WTC11 (cell line): ENCODE results near the gene ALG14. TPM values are rescaled to one million over a fixed set of nuclear protein-coding genes. Genes with fewer than 3 reads are reported as not detected.

ENCODE experiments used
- ATAC-seq: fragments of 200-7000 bp; cut with Tn5 transposase; 2 replicates; pipeline ENCODE4 v1.10.0; 2021; ENCODE audit warnings: mild to moderate bottlenecking, moderate library complexity
- CTCF ChIA-PET: fragments of 300-600 bp; sonication (Branson Sonifier 250); formaldehyde crosslinking; loops from one replicate; lab custom pipeline; 2021; ENCODE audit warnings: antibody characterized with exemption; lab: Charles Lee
- POLR2A ChIA-PET: fragments of 350-600 bp; sonication (Branson Sonifier 250); formaldehyde crosslinking; loops from one replicate; lab custom pipeline; 2021; ENCODE audit warnings: antibody characterized with exemption; lab: Charles Lee
- DNase-seq: peaks from one replicate; pipeline ENCODE4 v3.0.0; 2021; ENCODE audit warnings: low spot score
- H3K27ac Mint-ChIP-seq: 2 replicates; pipeline ENCODE4 v1.8.0; 2021; ENCODE audit warnings: mixed read lengths
- H3K27me3 Mint-ChIP-seq: 2 replicates; pipeline ENCODE4 v1.8.0; 2021; ENCODE audit warnings: low read depth, mild to moderate bottlenecking, moderate library complexity, mixed read lengths
- H3K36me3 Mint-ChIP-seq: 2 replicates; pipeline ENCODE4 v1.8.0; 2021; ENCODE audit warnings: mixed read lengths
- H3K4me1 Mint-ChIP-seq: 2 replicates; pipeline ENCODE4 v1.8.0; 2022; ENCODE audit warnings: mixed read lengths
- H3K4me3 Mint-ChIP-seq: 2 replicates; pipeline ENCODE4 v1.8.0; 2021; ENCODE audit warnings: mild to moderate bottlenecking, moderate library complexity, mixed read lengths
- H3K9me3 Mint-ChIP-seq: 2 replicates; pipeline ENCODE4 v1.8.0; 2021; ENCODE audit warnings: mixed read lengths
- AFF4 ChIP-seq: sonication (generic); formaldehyde crosslinking; IDR thresholded peaks from 2 replicates; pipeline ENCODE4 v1.8.1; 2023; ENCODE audit warnings: mild to moderate bottlenecking, missing genetic modification reagents, borderline replicate concordance
- ATF1 ChIP-seq: sonication (generic); formaldehyde crosslinking; IDR thresholded peaks from 2 replicates; pipeline ENCODE4 v1.8.1; 2023; ENCODE audit warnings: mild to moderate bottlenecking, moderate library complexity, missing genetic modification reagents
- ATF2 ChIP-seq: sonication (generic); formaldehyde crosslinking; IDR thresholded peaks from 2 replicates; pipeline ENCODE4 v1.8.1; 2022; ENCODE audit warnings: low read depth, missing genetic modification reagents, borderline replicate concordance
- CBFB ChIP-seq: sonication (generic); formaldehyde crosslinking; IDR thresholded peaks from 2 replicates; pipeline ENCODE4 v1.8.1; 2022; ENCODE audit warnings: mild to moderate bottlenecking, low read depth, missing genetic modification reagents
- CDX4 ChIP-seq: fragments of 250-450 bp; sonication (Bioruptor Pico); IDR thresholded peaks from 2 replicates; pipeline ENCODE4 v1.9.0; 2021; ENCODE audit warnings: moderate library complexity, mild to moderate bottlenecking, inconsistent platforms, borderline replicate concordance
- CREB1 ChIP-seq: sonication (generic); formaldehyde crosslinking; IDR thresholded peaks from 2 replicates; pipeline ENCODE4 v1.8.0; 2023; ENCODE audit warnings: mild to moderate bottlenecking, missing genetic modification reagents
- EMX1 ChIP-seq: fragments of 250-450 bp; sonication (Bioruptor Pico); IDR thresholded peaks from 2 replicates; pipeline ENCODE4 v1.8.0; 2021; ENCODE audit warnings: mild to moderate bottlenecking
- ERG ChIP-seq: fragments of 250-450 bp; sonication (Bioruptor Pico); IDR thresholded peaks from 2 replicates; pipeline ENCODE4 v1.8.0; 2021; ENCODE audit warnings: mild to moderate bottlenecking
- ETV6 ChIP-seq: sonication (generic); formaldehyde crosslinking; IDR thresholded peaks from 2 replicates; pipeline ENCODE4 v1.8.1; 2022; ENCODE audit warnings: mild to moderate bottlenecking, missing genetic modification reagents
- FOXK1 ChIP-seq: sonication (generic); formaldehyde crosslinking; IDR thresholded peaks from 2 replicates; pipeline ENCODE4 v1.8.0; 2022; ENCODE audit warnings: mild to moderate bottlenecking, moderate library complexity, missing genetic modification reagents
- GTF2I ChIP-seq: fragments of 250-450 bp; sonication (Bioruptor Pico); conservative IDR thresholded peaks from 2 replicates; pipeline ENCODE4 v1.4.0; 2021; ENCODE audit warnings: mild to moderate bottlenecking
- JUN ChIP-seq: sonication (generic); formaldehyde crosslinking; IDR thresholded peaks from 2 replicates; pipeline ENCODE4 v1.8.0; 2023; ENCODE audit warnings: mild to moderate bottlenecking, missing genetic modification reagents
- MLX ChIP-seq: sonication (generic); formaldehyde crosslinking; IDR thresholded peaks from 2 replicates; pipeline ENCODE4 v1.8.1; 2023; ENCODE audit warnings: mild to moderate bottlenecking, missing genetic modification reagents, moderate library complexity
- MXD4 ChIP-seq: fragments of 250-450 bp; sonication (Bioruptor Pico); IDR thresholded peaks from 2 replicates; pipeline ENCODE4 v1.8.0; 2021; ENCODE audit warnings: mild to moderate bottlenecking, moderate library complexity, borderline replicate concordance
- MYBL2 ChIP-seq: sonication (generic); formaldehyde crosslinking; IDR thresholded peaks from 2 replicates; pipeline ENCODE4 v1.8.1; 2023; ENCODE audit warnings: mild to moderate bottlenecking, moderate library complexity, missing genetic modification reagents
- NFATC4 ChIP-seq: fragments of 250-450 bp; sonication (Bioruptor Pico); IDR thresholded peaks from 2 replicates; pipeline ENCODE4 v1.9.0; 2021; ENCODE audit warnings: mild to moderate bottlenecking
- SP1 ChIP-seq: sonication (generic); formaldehyde crosslinking; conservative IDR thresholded peaks from 2 replicates; pipeline ENCODE4 v1.8.1; 2022; ENCODE audit warnings: missing genetic modification reagents
- STAT6 ChIP-seq: sonication (generic); formaldehyde crosslinking; conservative IDR thresholded peaks from 2 replicates; pipeline ENCODE4 v1.8.1; 2023; ENCODE audit warnings: mild to moderate bottlenecking, low read depth, missing genetic modification reagents, moderate library complexity
- TCF7 ChIP-seq: sonication (generic); formaldehyde crosslinking; IDR thresholded peaks from 2 replicates; pipeline ENCODE4 v1.8.0; 2022; ENCODE audit warnings: mild to moderate bottlenecking, low read depth, missing genetic modification reagents, moderate library complexity
- ZNF317 ChIP-seq: sonication (generic); formaldehyde crosslinking; IDR thresholded peaks from 2 replicates; pipeline ENCODE4 v1.8.1; 2023; ENCODE audit warnings: low read depth, mild to moderate bottlenecking, moderate library complexity, missing genetic modification reagents, borderline replicate concordance
- ZNF671 ChIP-seq: fragments of 250-450 bp; sonication (Bioruptor Pico); IDR thresholded peaks from 2 replicates; pipeline ENCODE4 v1.8.0; 2021; ENCODE audit warnings: mild to moderate bottlenecking
- total RNA-seq: library from RNA; stranded (reverse); gene quantifications from 3 replicates; pipeline ENCODE4 v1.2.3, GENCODE V29; 2021

The ALG14 gene
- total RNA-seq, 1 experiment from 2014 or later: 2.3 TPM

- TF ChIP-seq FOXK1 (CRISPR knock-in tag) (no peak), ATF2 (CRISPR knock-in tag) (no peak), AFF4 (CRISPR knock-in tag) (no peak), STAT6 (CRISPR knock-in tag) (no peak), CREB1 (CRISPR knock-in tag) (no peak), ATF1 (CRISPR knock-in tag) (no peak), TCF7 (CRISPR knock-in tag) (no peak)
Observed at GRCh38 chr1:94949681-94950661, 122.8 kb downstream of the ALG14 start (continued).

- DNase-seq: no peak
- Mint-ChIP-seq H3K27ac (no peak overlapping the region), H3K4me3 (no peak overlapping the region), H3K36me3 (peaks cover 2% of the 10 kb centered on the region; the same call in 1 of the 2 replicates), H3K9me3 (peaks cover under 1% of the 10 kb centered on the region)
- POLR2A ChIA-PET: no interaction called here
- CTCF ChIA-PET: interaction anchor here (1.4 kb wide), 1 partner anchor 96 kb away, joined by 4 read pairs; no protein-coding TSS in a partner anchor
- ATAC-seq: no peak
- no peak for TF ChIP-seq MYBL2 (CRISPR knock-in tag)
- no peak for TF ChIP-seq MLX
- TF ChIP-seq ZNF317 (CRISPR knock-in tag): no peak
- TF ChIP-seq GTF2I (CRISPR knock-in tag): no peak
- TF ChIP-seq CDX4 (CRISPR knock-in tag): no peak
- no peak for TF ChIP-seq ERG (CRISPR knock-in tag)
- TF ChIP-seq MXD4 (CRISPR knock-in tag): no peak
- TF ChIP-seq NFATC4 (CRISPR knock-in tag): no peak
- TF ChIP-seq ATF1 (CRISPR knock-in tag): no peak
- TF ChIP-seq CBFB: no peak
- no peak for TF ChIP-seq ETV6 (CRISPR knock-in tag)
- TF ChIP-seq ZNF671 (CRISPR knock-in tag): no peak
- TF ChIP-seq SP1 (CRISPR knock-in tag): no peak
- TF ChIP-seq JUN: no peak
- no peak for TF ChIP-seq EMX1 (CRISPR knock-in tag)
- TF ChIP-seq, all 79 proteins: peak for 0
- H3K4me1 Mint-ChIP-seq: no peaks in the 10 kb centered on the region
- H3K27me3 Mint-ChIP-seq: no peaks in the 10 kb centered on the region
Observed at GRCh38 chr1:94947437-94947836, 125.3 kb downstream of the ALG14 start.
